Stimulated activated CD8-positive, alpha-beta memory T cell treated with anti-CD3 and anti-CD28 coated beads, Interleukin-12 subunit alpha, Interleukin-12 subunit beta, amount 100 ng/mL, for 24 hours (primary cell): ENCODE data around the gene S1PR2.
"Not testable (repeated sequence)": the region's sequence is repeated elsewhere in the genome, so short reads cannot be mapped to it uniquely, and the experiment has no call there.

Source experiments
- DNase-seq: peaks from one replicate; pipeline ENCODE4 v3.0.0-alpha.2; 2020; ENCODE audit errors: extremely low read depth

S1PR2 gene

DNA sequence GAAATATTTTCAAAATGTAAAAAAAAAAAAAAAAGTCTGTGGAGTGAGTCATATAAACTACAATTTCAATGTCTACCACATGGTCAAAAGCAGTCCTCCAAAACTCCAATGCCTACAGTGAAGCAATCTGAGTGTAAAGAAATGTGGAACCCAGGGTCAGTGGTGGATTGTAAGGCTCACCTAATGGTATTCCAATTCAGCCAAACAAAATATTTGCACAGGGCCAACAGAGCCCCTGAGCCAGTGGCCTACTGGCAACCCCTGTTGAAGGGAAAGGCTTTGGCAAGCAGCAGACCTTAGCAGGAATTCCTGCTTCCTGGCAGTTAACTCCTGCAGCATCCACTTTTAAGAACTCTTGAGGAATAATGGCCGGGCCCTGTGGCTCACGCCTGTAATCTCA lies 39.8 kb downstream of the S1PR2 start:
- DNase-seq: no peak

DNA sequence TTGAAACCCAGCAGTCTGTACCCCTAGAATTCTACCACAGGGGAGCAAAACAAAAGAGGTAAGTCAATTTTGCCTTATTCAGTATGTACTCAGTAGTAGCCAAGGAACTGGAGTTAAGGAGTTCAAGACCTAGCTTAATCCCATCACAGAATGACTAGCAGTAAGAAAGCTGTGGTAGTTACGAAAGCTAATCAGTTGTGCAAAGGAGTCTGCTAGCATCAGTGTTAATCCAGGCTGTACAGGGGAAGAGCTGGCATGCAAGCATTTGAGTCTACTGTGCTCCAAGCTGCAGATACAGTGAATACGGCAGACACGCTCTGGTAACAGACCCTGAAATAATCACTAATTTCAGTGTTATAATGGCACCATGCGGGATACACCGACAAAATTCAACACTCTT lies 41.1 kb downstream of the S1PR2 start:
- no peak for DNase-seq

- no peak for DNase-seq
These were observed 41.5 kb downstream of the S1PR2 start for GRCh38 chr19:10189616-10190015.

DNA sequence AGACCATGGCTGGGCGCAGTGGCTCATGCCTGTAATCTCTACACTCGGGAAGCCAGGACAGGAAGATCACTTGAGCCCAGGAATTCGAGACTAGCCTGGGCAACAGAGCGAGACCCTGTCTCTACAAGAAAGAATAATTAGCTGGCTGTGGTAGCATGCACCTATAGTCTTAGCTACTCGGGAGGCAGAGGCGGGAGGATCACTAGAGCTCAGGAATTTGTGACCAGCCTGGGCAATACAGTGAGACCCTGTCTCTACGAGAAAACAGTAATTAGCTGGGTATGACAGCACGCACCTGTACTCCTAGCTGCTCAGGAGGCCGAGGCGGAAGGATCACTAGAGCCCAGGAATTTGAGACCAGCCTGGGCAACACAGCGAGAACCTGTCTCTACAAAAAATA lies 43.8 kb downstream of the S1PR2 start:
- DNase-seq: no peak

DNA sequence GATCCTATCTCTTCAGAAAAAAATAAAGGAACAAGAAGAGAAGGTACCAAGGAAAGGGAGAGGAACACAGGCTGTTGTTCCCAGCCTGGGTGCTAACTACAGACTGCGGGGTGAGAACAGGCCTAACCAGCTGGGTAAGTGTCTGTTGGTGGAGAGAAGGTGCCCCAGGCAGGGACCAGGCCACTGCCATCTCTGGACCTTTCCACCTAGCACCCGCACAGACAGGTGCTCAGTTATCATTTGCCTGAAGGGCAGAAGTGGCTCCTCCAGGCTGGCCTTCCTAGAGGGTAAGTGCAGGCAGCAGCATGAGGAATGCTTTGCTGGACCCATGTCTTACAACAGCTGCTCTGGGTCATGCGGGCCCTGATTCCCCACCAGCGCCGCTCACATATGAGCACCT lies 46.5 kb downstream of the S1PR2 start:
- no peak for DNase-seq

- DNase-seq: no peak
These were observed 47.2 kb downstream of the S1PR2 start for GRCh38 chr19:10183926-10184325.

DNA sequence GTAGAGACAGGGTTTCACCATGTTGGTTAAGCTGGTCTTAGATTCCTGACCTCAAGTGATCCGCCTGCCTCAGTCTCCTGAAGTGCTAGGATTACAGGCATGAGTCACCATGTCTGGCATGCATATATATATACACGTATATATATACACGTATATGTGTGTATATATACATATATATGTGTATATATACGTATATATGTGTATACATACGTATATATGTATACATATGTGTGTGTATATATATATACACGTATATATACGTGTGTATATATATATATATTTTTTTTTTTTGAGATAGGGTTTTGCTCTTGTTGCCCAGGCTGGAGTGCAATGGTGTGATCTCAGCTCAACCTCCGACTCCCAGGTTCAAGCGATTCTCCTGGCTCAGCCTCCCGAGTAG lies 48.3 kb downstream of the S1PR2 start:
- DNase-seq: no peak

GRCh38 chr19:10182076-10182475 lies 49.1 kb downstream of the S1PR2 start:
- DNase-seq: no peak

- DNase-seq: no peak
These were observed 50.7 kb downstream of the S1PR2 start for GRCh38 chr19:10180459-10180858.

DNA sequence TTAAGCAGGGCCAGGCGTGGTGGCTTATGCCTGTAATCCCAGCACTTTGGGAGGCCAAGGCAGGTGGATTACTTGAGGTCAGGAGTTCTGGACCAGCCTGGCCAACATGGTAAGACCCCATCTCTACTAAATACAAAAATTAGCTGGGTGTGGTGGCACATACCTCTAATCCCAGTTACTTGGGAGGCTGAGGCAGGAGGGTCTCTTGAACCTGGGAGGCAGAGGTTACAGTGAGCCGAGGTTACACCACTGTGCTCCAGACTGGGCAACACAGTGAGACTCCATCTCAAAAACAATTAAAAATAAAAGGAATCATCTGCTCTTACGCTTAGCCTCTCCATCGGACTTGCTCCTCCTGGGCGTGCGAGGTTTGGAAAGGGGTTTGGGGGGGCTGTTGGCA lies 51.1 kb downstream of the S1PR2 start:
- not testable (repeated sequence) for DNase-seq

DNA sequence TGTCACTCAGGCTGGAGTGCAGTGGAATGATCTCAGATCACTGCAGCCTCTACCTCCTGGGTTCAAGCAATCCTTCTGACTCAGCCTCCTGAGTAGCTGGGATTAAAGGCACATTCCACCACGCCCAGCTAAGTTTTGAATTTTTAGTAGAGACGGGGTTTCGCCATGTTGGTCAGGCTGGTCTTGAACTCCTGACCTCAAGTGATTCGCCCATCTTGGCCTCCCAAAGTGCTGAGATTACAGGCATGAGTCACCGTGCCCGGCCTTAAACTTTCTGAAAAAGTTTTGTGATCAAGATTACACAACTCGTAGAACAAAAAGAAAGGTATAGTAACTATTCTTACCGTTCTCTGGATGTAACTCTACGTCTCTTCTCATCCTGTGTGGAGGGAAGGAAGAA lies 57.6 kb downstream of the S1PR2 start:
- DNase-seq: no peak
